GM18517 (cell line): ENCODE results near the gene KRT31.
"Not testable (repeated sequence)": the region's sequence is repeated elsewhere in the genome, so short reads cannot be mapped to it uniquely, and the experiment has no call there.

ENCODE experiments used
- ATAC-seq: cut with Tn5 transposase; IDR thresholded peaks from one replicate; pipeline ENCODE4 v1.9.1; 2021; ENCODE audit warnings: mild to moderate bottlenecking, moderate library complexity; ENCODE audit not compliant: unreplicated experiment

The KRT31 gene

GRCh38 chr17:41396996-41397660 lies at the start of gene KRT31:
KRT31 (minus strand) TSS chr17:41397608; CDS start chr17:41397539, 69 bp downstream.
- ATAC-seq, result no peak

DNA sequence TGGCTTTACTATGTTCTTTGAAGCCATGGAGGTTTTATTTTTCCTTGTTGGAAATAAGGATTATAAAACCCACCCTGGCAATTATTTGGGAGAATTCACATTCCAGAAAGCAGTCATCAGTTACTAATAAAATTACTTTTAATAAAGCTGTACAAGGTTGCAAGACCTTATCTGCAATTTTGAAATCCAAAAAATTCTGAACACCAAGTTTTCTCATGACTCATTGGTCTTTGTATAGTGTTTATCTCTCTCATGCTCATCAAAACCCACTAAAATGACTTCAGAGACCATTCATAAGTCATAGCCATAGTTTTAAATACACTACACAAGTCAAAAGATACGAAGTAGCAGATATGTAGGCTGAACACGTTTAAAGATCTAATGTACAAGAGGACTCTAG lies 49.4 kb upstream of the KRT31 start:
- ATAC-seq, result no peak

DNA sequence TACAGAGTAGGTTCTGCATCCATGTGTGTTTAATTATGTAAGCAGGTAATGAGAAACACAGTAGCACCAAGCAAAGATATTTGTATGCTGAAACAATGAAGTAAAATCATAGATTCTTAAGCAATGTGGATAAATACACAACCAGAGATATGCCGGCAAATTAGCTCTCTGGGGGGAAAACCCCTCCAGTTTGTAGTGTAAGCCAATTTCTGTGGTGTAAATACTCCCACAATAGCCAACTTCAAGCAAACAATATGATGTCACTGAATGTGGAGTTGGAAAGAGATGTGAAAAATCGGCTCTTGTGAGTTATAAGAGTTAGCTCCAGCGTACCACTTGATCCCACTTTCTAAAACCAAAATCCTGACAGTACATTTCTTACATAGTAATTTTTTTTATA lies 47.2 kb upstream of the KRT31 start:
- ATAC-seq, result no peak

GRCh38 chr17:41444186-41444585 lies 46.8 kb upstream of the KRT31 start:
- ATAC-seq, result no peak

DNA sequence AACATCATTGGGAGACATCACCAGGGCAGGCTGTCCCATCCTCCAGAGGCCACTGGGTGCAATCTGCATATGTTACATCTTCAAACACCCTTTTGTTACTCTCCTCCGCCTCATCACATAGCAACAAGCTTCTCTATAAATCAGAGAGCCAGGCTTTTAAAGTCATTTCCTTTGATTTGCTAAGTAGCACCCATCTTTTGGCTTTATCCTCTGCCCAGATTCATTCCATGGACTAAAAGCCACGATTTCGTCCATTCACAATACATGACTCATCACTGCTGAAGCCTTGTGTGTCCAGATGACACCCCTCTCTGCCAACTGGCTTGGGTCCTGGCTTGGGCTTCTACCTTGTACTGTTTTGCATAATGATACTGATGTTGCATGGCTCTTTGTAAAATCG lies 45.3 kb upstream of the KRT31 start:
- no peak for ATAC-seq

DNA sequence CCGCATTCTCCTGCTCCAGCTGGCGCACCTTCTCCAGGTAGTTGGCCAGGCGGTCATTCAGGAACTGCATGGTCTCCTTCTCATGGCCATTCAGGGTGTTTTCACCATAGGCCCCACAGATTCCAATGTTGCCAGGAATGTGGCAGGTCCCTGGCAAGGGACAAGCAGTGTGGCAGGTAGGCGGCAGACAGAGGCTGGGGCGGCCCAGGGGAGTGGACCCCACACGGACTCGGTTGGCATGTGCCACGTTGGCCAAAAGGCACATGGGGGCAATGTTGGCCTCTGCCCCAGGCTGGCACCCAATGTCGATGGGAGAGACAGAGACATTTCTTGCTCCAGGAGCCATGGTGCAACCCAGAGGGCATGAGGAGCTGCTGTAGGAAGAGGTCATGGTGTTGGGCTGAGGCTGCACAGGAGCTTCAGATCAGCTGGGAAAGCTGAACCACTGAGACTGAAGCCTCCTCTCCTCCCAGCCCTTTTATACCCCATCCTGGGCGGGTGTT lies 43.2 kb upstream of the KRT31 start, which contains the start of gene KRT38:
KRT38 (minus strand) TSS at position 453 of the 503 bp plus-strand sequence; CDS start at position 391, 62 bp downstream.
- no peak for ATAC-seq

DNA sequence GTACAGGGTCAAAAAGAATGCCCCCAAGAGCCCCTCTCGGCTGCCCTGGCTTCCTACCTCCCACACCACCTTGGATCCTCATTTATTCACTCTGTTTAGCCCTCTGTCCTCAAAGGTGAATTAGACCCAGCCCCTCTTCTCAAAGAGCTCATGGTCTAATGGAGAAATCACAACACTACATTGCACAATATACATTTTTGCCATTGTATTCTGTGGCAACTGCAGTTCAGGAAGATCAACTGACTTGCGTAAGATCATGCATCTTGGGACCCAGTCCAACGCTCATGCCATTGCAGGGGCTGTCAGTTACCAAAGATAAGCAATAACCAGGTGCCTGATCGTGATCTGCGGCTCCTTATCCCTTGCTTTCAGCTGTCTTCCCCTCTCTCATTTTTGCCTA lies 42.0 kb upstream of the KRT31 start:
- ATAC-seq, result no peak

DNA sequence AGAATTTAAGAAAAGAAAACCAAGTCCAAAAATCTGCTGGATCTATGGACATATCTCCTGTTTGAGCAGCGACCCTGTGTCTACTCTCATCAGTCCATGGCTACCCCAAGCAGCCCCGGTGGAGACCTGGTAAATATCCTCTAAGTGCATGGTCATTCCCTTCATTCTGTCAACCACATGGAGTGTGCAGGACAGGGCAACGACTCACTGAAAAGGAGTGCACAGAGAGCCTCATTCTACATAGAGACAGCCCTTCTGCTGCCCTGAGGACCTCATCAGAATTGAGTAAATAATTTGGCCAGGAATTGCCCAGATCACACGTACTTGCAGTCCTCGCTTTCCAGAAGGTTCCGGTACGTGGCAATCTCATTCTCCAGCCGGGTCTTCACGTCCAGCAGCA lies 40.4 kb upstream of the KRT31 start:
- ATAC-seq, result no peak

GRCh38 chr17:41437254-41437653 lies 39.8 kb upstream of the KRT31 start:
- no peak for ATAC-seq

GRCh38 chr17:41434415-41434814 lies 37.0 kb upstream of the KRT31 start:
- no peak for ATAC-seq

- ATAC-seq, result no peak
Observed at GRCh38 chr17:41434005-41434404, 36.6 kb upstream of the KRT31 start.

- no peak for ATAC-seq
Observed at GRCh38 chr17:41433586-41433985, 36.2 kb upstream of the KRT31 start.

DNA sequence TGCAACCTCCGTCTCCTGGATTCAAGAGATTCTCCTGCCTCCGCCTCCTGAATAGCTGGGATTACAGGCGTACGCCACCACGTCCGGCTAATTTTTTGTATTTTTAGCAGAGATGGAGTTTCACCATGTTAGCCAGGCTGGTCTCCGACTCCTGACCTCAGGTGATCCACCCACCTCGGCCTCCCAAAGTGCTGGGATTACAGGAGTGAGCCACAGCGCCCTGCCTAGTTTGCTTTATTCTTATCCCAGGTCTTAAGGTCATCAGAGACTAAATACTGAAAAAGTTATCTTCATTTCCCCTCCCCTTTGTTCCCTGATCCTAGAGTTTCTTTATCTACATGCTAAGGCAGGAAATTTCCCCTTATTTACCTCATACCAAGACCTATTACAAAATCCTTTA lies 33.0 kb upstream of the KRT31 start:
- not testable (repeated sequence) for ATAC-seq

DNA sequence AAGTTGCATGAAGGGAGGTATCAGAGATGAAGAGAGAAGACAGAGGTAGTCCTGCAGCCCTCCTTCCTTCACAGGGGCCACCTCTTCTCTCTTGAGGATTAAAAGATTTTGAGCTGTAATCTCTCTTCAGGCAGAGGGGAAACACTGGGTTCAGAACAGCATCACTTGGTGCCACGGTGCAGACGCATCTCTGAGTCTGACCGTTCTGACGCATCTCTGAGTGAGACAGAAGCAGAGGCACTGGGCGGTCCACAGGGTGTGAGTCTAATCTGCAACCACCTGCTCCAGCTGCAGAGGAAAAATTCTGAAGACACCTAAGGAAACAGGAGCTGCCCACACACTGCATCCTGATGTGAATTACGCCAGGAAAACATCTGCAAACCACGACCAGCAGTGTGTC lies 32.3 kb upstream of the KRT31 start:
- ATAC-seq, result no peak

DNA sequence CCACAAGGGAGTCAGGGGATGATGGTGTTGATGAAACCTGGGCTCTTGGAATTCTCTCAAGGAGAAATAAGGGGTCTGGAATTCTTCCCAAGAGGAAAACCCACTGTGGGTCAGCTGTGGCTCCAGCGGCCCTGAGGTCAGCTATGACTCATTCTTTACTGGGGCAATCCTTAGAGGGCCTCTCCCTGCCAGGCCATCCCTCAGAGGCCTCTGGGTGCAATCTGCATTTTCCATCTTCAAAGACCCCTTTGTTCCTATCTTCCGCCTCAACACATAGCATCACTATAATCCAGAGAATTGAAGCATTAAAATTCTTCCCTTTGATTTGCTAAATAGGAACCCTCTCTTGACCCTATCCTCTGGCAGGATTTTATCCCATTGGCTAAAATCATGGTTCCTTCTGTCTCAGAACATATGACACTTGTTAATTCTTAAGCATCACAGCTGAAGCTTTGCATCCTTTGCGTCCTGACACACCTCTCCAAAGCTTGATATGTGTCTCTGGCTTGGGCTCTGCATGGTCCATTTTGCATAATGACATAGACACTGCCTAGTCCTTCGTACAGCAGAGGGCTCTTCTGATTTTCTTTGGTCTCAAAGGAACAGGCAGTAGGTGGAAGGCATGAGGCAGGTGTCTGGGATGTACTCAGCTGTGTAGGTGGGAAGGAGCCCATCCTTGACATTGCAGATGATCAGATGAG lies 31.3 kb upstream of the KRT31 start:
- ATAC-seq, result no peak

DNA sequence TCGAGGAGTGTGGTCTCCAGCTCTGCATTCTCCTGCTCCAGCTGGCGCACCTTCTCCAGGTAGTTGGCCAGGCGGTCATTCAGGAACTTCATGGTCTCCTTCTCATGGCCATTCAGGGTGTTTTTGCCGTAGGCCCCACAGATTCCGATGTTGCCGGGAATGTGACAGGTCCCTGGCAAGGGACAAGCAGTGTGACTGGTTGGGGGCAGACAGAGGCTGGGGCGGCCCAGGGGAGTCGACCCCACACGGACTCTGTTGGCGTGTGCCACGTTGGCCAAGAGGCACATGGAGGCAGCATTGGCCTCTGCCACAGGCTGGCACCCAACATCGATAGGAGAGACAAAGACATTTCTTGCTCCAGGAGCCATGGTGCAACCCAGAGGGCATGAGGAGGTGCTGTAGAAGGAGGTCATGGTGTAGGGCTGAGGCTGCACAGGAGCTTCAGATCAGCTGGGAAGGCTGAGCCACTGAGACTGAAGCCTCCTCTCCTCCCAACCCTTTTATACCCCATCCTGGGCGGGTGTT lies 26.8 kb upstream of the KRT31 start, which contains the start of gene KRT37:
KRT37 (minus strand) TSS at position 475 of the 525 bp plus-strand sequence; CDS start at position 413, 62 bp downstream.
- ATAC-seq, result no peak

- ATAC-seq, result not testable (repeated sequence)
Observed at GRCh38 chr17:41422586-41422985, 25.2 kb upstream of the KRT31 start.

DNA sequence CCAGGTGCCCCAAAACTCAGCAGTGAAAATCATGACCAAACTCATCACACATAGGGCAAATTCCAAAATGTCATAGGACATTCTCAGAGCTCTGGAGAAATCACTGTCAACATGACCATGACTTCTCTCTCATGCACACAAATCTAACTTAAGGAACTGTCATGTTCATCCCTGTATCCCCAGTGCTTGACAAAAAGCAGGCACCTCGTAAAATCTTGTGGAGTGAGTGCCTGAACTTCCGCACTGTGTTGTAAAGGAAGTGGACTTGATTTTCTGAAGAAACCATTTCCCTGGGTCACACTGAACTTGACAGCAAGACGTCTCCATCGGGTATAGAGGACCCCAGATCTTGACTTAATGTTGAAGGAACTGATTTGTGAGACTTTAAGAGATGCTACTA lies 24.2 kb upstream of the KRT31 start:
- no peak for ATAC-seq

DNA sequence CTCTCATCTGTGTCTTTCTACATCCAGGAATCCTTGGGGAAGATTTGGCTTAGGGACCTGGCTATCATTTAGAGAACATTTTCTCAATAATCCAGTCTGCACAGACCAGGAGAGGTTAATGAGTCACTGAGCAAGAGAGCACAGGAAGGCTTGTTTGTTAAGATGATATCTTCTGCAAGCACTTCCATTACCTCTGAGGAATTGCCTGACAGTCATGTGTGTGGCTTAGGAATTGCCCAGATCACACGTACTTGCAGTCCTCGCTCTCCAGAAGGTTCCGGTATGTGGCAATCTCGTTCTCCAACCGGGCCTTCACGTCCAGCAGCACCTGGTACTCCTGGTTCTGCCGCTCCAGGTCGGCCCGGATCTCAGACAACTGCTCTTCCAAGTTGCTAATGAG lies 23.7 kb upstream of the KRT31 start:
- ATAC-seq, result no peak

- ATAC-seq, result no peak
Observed at GRCh38 chr17:41420134-41420533, 22.7 kb upstream of the KRT31 start.

DNA sequence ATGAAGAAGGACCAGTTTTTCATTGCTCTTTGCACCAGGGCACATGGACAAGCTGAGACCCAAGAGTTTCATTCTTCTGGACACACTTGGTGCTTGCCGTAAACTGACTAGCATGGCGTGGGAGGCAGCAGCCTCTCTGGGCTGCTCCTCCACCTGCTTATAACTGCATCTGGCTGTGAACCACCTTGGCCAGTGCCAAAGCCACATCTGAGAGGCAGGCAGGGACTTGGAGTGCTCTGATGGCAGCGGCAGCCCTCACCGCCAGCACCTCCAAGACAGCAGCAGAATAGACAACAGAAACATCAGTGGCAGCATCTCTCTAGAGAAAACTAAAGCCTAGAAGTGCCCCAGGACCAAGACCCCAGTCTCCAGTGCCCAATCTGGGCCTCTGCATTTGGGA lies 22.3 kb upstream of the KRT31 start:
- ATAC-seq, result no peak
